GM23248 (cell line): ENCODE measurements around the gene LPIN1. TPM values are rescaled to one million over a fixed set of nuclear protein-coding genes. Genes with fewer than 3 reads are reported as not detected.

Source experiments
- DNase-seq: peaks from one replicate; pipeline ENCODE4 v3.0.0-alpha.2; 2015
- H2AFZ ChIP-seq: fragments of 200-600 bp; sonication (generic); 2 replicates; pipeline ENCODE4 v1.6.1; 2016; ENCODE audit warnings: antibody characterized with exemption
- H3F3A ChIP-seq: fragments of 200-600 bp; sonication (generic); 2 replicates; pipeline ENCODE4 v1.6.1; 2016; ENCODE audit warnings: mild to moderate bottlenecking, antibody characterized with exemption, mixed run types; ENCODE audit not compliant: insufficient read depth
- H3K27ac ChIP-seq: fragments of 200-600 bp; sonication (generic); 2 replicates; pipeline ENCODE4 v1.5.1; 2016; ENCODE audit warnings: mild to moderate bottlenecking
- H3K27me3 ChIP-seq: fragments of 200-600 bp; sonication (generic); replicated peaks from 2 replicates; pipeline ENCODE4 v1.6.1; 2016; ENCODE audit warnings: mild to moderate bottlenecking; ENCODE audit not compliant: insufficient read depth
- H3K36me3 ChIP-seq: fragments of 200-600 bp; sonication (generic); 2 replicates; pipeline ENCODE4 v1.6.1; 2016; ENCODE audit warnings: low read depth, mild to moderate bottlenecking
- H3K4me1 ChIP-seq: fragments of 200-600 bp; sonication (generic); 2 replicates; pipeline ENCODE4 v1.6.1; 2016; ENCODE audit warnings: mild to moderate bottlenecking; ENCODE audit not compliant: insufficient read depth
- H3K4me2 ChIP-seq: fragments of 200-600 bp; sonication (generic); one replicate; pipeline ENCODE4 v1.6.1; 2016; ENCODE audit warnings: mild to moderate bottlenecking; ENCODE audit not compliant: unreplicated experiment
- H3K4me3 ChIP-seq: fragments of 200-600 bp; sonication (generic); 2 replicates; pipeline ENCODE4 v1.5.1; 2016; ENCODE audit warnings: mild to moderate bottlenecking
- H3K79me2 ChIP-seq: fragments of 200-600 bp; sonication (generic); 2 replicates; pipeline ENCODE4 v1.6.1; 2016; ENCODE audit warnings: mild to moderate bottlenecking; ENCODE audit not compliant: insufficient read depth
- H3K9ac ChIP-seq: fragments of 200-600 bp; sonication (generic); 2 replicates; pipeline ENCODE4 v1.6.1; 2016; ENCODE audit warnings: mild to moderate bottlenecking
- H3K9me2 ChIP-seq: fragments of 200-600 bp; sonication (generic); 2 replicates; pipeline ENCODE4 v1.6.1; 2016; ENCODE audit warnings: mixed run types, mild to moderate bottlenecking, moderate library complexity; ENCODE audit not compliant: insufficient read depth
- H3K9me3 ChIP-seq: fragments of 200-600 bp; sonication (generic); one replicate; pipeline ENCODE4 v1.6.1; 2017; ENCODE audit warnings: low read depth
- H4K20me1 ChIP-seq: fragments of 200-600 bp; sonication (generic); 2 replicates; pipeline ENCODE4 v1.6.0; 2016; ENCODE audit not compliant: insufficient read depth
- EZH2 ChIP-seq: fragments of 200-600 bp; sonication (generic); IDR thresholded peaks from 2 replicates; pipeline ENCODE4 v1.6.1; 2018; ENCODE audit warnings: antibody characterized with exemption, mild to moderate bottlenecking; ENCODE audit not compliant: insufficient read depth, poor library complexity, severe bottlenecking
- EZH2phosphoT487 ChIP-seq: fragments of 200-600 bp; sonication (generic); IDR thresholded peaks from 2 replicates; pipeline ENCODE4 v1.6.1; 2018; ENCODE audit warnings: antibody characterized with exemption, moderate library complexity, mild to moderate bottlenecking, low read depth; ENCODE audit not compliant: insufficient read depth
- WGBS, 2 experiments: methylation state at CpG; one replicate each; pipeline ENCODE4 v1.1.6; 2015 to 2017; ENCODE audit warnings: low lambda C conversion rate in 2 of 2, low coverage in 1 of 2; ENCODE audit errors: missing lambda C conversion rate in 2 of 2; 5-methylcytosine and 5-hydroxymethylcytosine counted together
- in situ Hi-C: fragments of 300-500 bp; cut with MboI; formaldehyde crosslinking; loops from 2 replicates; pipeline ENCODE4 v1.15.0; 2020
- polyA plus RNA-seq: library from polyadenylated mRNA; unstranded; fragments of >200 nt; fragmentation: Nextera tagmentation; extraction: Ambion mirVana; gene quantifications from 2 replicates; pipeline ENCODE4 v1.2.1, GENCODE V29; 2016
- total RNA-seq: library from RNA; depleted of rRNA; stranded (reverse); fragments of >200 nt; shearing (Covaris generic); gene quantifications from 2 replicates; pipeline ENCODE4 v1.2.3, GENCODE V29; 2014

The LPIN1 gene
- total and polyA plus RNA-seq, 2 experiments from 2014 or later, result 11.2 to 12.6 TPM

GRCh38 chr2:11709293-11709692, 37.1 kb upstream of the LPIN1 start:
- peaks cover 11% of the 10 kb centered on the region; the same call in 1 of the 2 replicates for H3K4me1 ChIP-seq
- H3F3A ChIP-seq, result peaks cover 11% of the 10 kb centered on the region
- WGBS, 2 experiments, result 76 to 78% methylated on average over 8 of the region's 8 CpGs
- H3K36me3 ChIP-seq, result no peaks in the 10 kb centered on the region
- TF ChIP-seq EZH2phosphoT487 (no peak), EZH2 (no peak)
- no peaks in the 10 kb centered on the region for H3K27me3 ChIP-seq
- no peak overlapping the region for H3K4me2 ChIP-seq
- H4K20me1 ChIP-seq, result no peaks in the 10 kb centered on the region
- no peak for DNase-seq
- in situ Hi-C loops, result no loop called here
- no peak overlapping the region for H3K4me3 ChIP-seq
- H3K9me3 ChIP-seq, result no peaks in the 10 kb centered on the region
- H3K9me2 ChIP-seq, result no peaks in the 10 kb centered on the region
- H3K27ac ChIP-seq, result no peak overlapping the region
- no peak overlapping the region for H3K9ac ChIP-seq
- H3K79me2 ChIP-seq, result no peaks in the 10 kb centered on the region
- no peak overlapping the region for H2AFZ ChIP-seq

DNA sequence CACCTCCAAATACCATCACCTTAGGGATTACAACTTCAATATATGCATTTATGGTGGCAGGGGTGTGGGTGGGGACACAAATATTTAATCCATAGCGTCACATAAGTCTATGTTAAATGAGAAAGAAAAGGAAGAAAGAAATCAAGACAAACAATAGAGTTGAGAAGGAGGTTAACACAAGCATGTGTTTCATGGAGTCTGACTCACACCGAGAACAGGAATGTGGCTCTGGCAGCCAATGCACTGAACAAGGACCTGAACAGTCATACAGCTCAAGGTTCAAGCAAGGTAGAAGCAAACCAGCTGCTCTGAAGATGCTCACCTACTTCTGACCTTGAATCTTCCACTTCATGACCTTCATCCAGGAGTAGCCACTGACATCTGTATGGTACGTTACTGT, 36.2 kb upstream of the LPIN1 start:
- Histone ChIP-seq H2AFZ (no peak overlapping the region), H3K36me3 (no peaks in the 10 kb centered on the region), H3K9me2 (no peaks in the 10 kb centered on the region), H3K4me2 (peak overlapping the region; percentile 39), H3K9ac (no peak overlapping the region), H3K4me1 (peaks cover 11% of the 10 kb centered on the region; the same call in 1 of the 2 replicates), H3K27ac (0 out of 2 replicates have a peak overlapping the region, but pooled peaks have one; percentile 3), H3K27me3 (no peaks in the 10 kb centered on the region), H4K20me1 (no peaks in the 10 kb centered on the region), H3F3A (peaks cover 11% of the 10 kb centered on the region), H3K9me3 (no peaks in the 10 kb centered on the region), H3K4me3 (no peak overlapping the region), H3K79me2 (no peaks in the 10 kb centered on the region)
- in situ Hi-C loops, result no loop called here
- no peak for TF ChIP-seq EZH2
- 29 to 38% methylated on average over 3 of the region's 3 CpGs for WGBS, 2 experiments
- peak; percentile 90 for DNase-seq

- Histone ChIP-seq H3K36me3 (no peaks in the 10 kb centered on the region), H3K79me2 (no peaks in the 10 kb centered on the region), H2AFZ (no peak overlapping the region), H3F3A (peaks cover 11% of the 10 kb centered on the region), H3K9me2 (no peaks in the 10 kb centered on the region), H4K20me1 (no peaks in the 10 kb centered on the region), H3K9ac (no peak overlapping the region), H3K27me3 (no peaks in the 10 kb centered on the region), H3K9me3 (no peaks in the 10 kb centered on the region), H3K4me1 (peaks cover 11% of the 10 kb centered on the region; the same call in 1 of the 2 replicates), H3K4me3 (no peak overlapping the region), H3K4me2 (no peak overlapping the region), H3K27ac (0 out of 2 replicates have a peak overlapping the region, but pooled peaks have one; percentile 1)
- in situ Hi-C loops, result no loop called here
- WGBS, 2 experiments, result 14 to 15% methylated on average over 3 of the region's 3 CpGs
- TF ChIP-seq EZH2phosphoT487 (no peak), EZH2 (no peak)
- DNase-seq, result no peak
Observed at GRCh38 chr2:11710632-11711353, 35.6 kb upstream of the LPIN1 start.

DNA sequence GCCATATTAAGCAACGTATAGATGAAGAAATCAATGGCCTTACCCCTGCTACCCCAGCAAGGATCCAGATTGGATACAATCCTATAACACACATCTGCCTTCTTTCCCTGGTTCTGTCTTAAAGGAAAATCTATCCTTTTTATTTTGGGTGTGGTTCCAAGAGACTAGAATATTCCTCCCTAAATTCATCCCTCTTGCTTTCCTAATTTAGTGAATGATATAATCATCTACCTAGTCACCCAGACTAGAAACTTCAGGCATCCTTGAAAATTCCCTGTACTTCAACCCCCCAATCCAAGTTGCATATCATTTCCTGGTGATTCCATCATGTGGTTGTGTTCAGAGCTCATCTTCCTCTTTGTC, 35.1 kb upstream of the LPIN1 start:
- in situ Hi-C loops, result no loop called here
- Histone ChIP-seq H3K9me2 (no peaks in the 10 kb centered on the region), H4K20me1 (no peaks in the 10 kb centered on the region), H3K9me3 (no peaks in the 10 kb centered on the region), H3K9ac (no peak overlapping the region), H3K79me2 (no peaks in the 10 kb centered on the region), H3K4me2 (no peak overlapping the region), H3K36me3 (no peaks in the 10 kb centered on the region), H3K4me3 (no peak overlapping the region), H3K27ac (no peak overlapping the region), H3K4me1 (peaks cover 11% of the 10 kb centered on the region; the same call in 1 of the 2 replicates), H3F3A (peaks cover 11% of the 10 kb centered on the region), H3K27me3 (no peaks in the 10 kb centered on the region), H2AFZ (no peak overlapping the region)
- 50 to 63% methylated on average over 1 of the region's 1 CpG for WGBS, 2 experiments
- no peak for TF ChIP-seq EZH2phosphoT487
- no peak for TF ChIP-seq EZH2
- no peak for DNase-seq

- no peaks in the 10 kb centered on the region for H3K27me3 ChIP-seq
- no peak overlapping the region for H2AFZ ChIP-seq
- no peak overlapping the region for H3K4me2 ChIP-seq
- TF ChIP-seq EZH2 (no peak), EZH2phosphoT487 (no peak)
- no peaks in the 10 kb centered on the region for H3K9me2 ChIP-seq
- H3K4me1 ChIP-seq, result peaks cover 13% of the 10 kb centered on the region
- no peaks in the 10 kb centered on the region for H4K20me1 ChIP-seq
- H3K27ac ChIP-seq, result no peak overlapping the region
- H3K9me3 ChIP-seq, result no peaks in the 10 kb centered on the region
- H3K79me2 ChIP-seq, result no peaks in the 10 kb centered on the region
- no peak overlapping the region for H3K9ac ChIP-seq
- H3K36me3 ChIP-seq, result no peaks in the 10 kb centered on the region
- H3F3A ChIP-seq, result peaks cover 11% of the 10 kb centered on the region
- no peak for DNase-seq
- WGBS, 2 experiments, result 77 to 79% methylated on average over 8 of the region's 8 CpGs
- in situ Hi-C loops, result no loop called here
- no peak overlapping the region for H3K4me3 ChIP-seq
Observed at GRCh38 chr2:11711751-11712150, 34.7 kb upstream of the LPIN1 start.
